Keratinocyte (primary cell): ENCODE results near the gene PIGW. TPM values are rescaled to one million over a fixed set of nuclear protein-coding genes. Genes with fewer than 3 reads are reported as not detected.
A peak's percentile ranks its signal among the peaks of the same experiment; 100 is the strongest.

ENCODE experiments used
- DNase-seq: peaks from one replicate; pipeline ENCODE4 v3.0.0-alpha.2; 2011; ENCODE audit warnings: low read depth, missing footprints, low spot score
- FAIRE-seq: peaks from 2 replicates; lab custom pipeline; 2011; peaks lifted over from hg19 to GRCh38; lab: Jason Lieb, UNC
- H2AFZ ChIP-seq: 2 replicates; pipeline ENCODE4 v1.6.0; 2012; ENCODE audit warnings: low read length, control low read depth, inconsistent platforms; ENCODE audit not compliant: control insufficient read depth
- H3K27ac ChIP-seq: 2 replicates; pipeline ENCODE4 v1.5.1; 2011; ENCODE audit warnings: low read length; ENCODE audit not compliant: control insufficient read depth, insufficient read depth
- H3K27me3 ChIP-seq: 3 replicates; pipeline ENCODE4 v1.6.0; 2011; ENCODE audit warnings: low read length; ENCODE audit not compliant: control insufficient read depth, insufficient read depth; ENCODE audit errors: extremely low read depth
- H3K36me3 ChIP-seq, 2 experiments: 2 replicates in 1 of 2; 3 replicates in 1 of 2; pipeline ENCODE4 v1.5.1; 2011; ENCODE audit warnings: low read length in 2 of 2, mild to moderate bottlenecking in 1 of 2; ENCODE audit not compliant: control insufficient read depth in 2 of 2, insufficient read depth in 2 of 2; ENCODE audit errors: extremely low read depth in 1 of 2
- H3K4me1 ChIP-seq: 3 replicates; pipeline ENCODE4 v1.5.1; 2011; ENCODE audit warnings: low read length; ENCODE audit not compliant: control insufficient read depth, insufficient read depth; ENCODE audit errors: extremely low read depth
- H3K4me2 ChIP-seq: 3 replicates; pipeline ENCODE4 v1.6.0; 2011; ENCODE audit warnings: low read depth, low read length; ENCODE audit not compliant: control insufficient read depth, insufficient read depth; ENCODE audit errors: extremely low read depth
- H3K4me3 ChIP-seq, 3 experiments: fragments of 200-600 bp in 1 of 3; sonication (generic) in 1 of 3; 2 replicates in 2 of 3; 3 replicates in 1 of 3; pipeline ENCODE4 v1.5.1; 2011 to 2016; ENCODE audit warnings: low read length in 3 of 3, mild to moderate bottlenecking in 3 of 3, control low read depth in 2 of 3, inconsistent platforms in 1 of 3, low read depth in 1 of 3, mixed read lengths in 1 of 3, mixed run types in 1 of 3, moderate library complexity in 1 of 3; ENCODE audit not compliant: control insufficient read depth in 2 of 3, insufficient read depth in 2 of 3; ENCODE audit errors: extremely low read depth in 1 of 3
- H3K79me2 ChIP-seq: 2 replicates; pipeline ENCODE4 v1.6.0; 2012; ENCODE audit warnings: low read length; ENCODE audit not compliant: control insufficient read depth, insufficient read depth
- H3K9ac ChIP-seq: 3 replicates; pipeline ENCODE4 v1.6.0; 2011; ENCODE audit warnings: low read length; ENCODE audit not compliant: control insufficient read depth, insufficient read depth; ENCODE audit errors: extremely low read depth
- H3K9me1 ChIP-seq: 3 replicates; pipeline ENCODE4 v1.6.0; 2011; ENCODE audit warnings: low read length; ENCODE audit not compliant: control insufficient read depth, insufficient read depth; ENCODE audit errors: extremely low read depth
- H3K9me3 ChIP-seq: 2 replicates; pipeline ENCODE4 v1.5.1; 2012; ENCODE audit warnings: low read depth, low read length; ENCODE audit not compliant: control insufficient read depth
- H4K20me1 ChIP-seq: 3 replicates; pipeline ENCODE4 v1.6.0; 2011; ENCODE audit warnings: low read length; ENCODE audit not compliant: control insufficient read depth, insufficient read depth; ENCODE audit errors: extremely low read depth
- CTCF ChIP-seq, 3 experiments: IDR thresholded peaks in 1 of 3; conservative IDR thresholded peaks in 1 of 3; optimal IDR thresholded peaks in 1 of 3; 2 replicates in 2 of 3; 3 replicates in 1 of 3; pipeline versions ENCODE3 to v1.5.1; 2011; ENCODE audit warnings: low read length in 3 of 3, mild to moderate bottlenecking in 3 of 3, moderate library complexity in 2 of 3, control low read depth in 1 of 3, inconsistent platforms in 1 of 3; ENCODE audit not compliant: insufficient read depth in 2 of 3; ENCODE audit errors: extremely low read depth in 1 of 3
- EZH2 ChIP-seq: IDR thresholded peaks from one replicate; pipeline ENCODE4 v1.6.1; 2012; ENCODE audit warnings: inconsistent platforms, mild to moderate bottlenecking, low read length, moderate library complexity
- dilution Hi-C: fragments of 300-500 bp; cut with MboI; formaldehyde crosslinking; loops from one replicate; pipeline ENCODE4 v1.7.0; 2020; ENCODE audit warnings: low sequenced_read_pairs; ENCODE audit not compliant: extremely low pct_ligation_motif_present
- polyA plus RNA-seq, 5 experiments: library from polyadenylated mRNA; depleted of rRNA in 3 of 5; stranded (reverse) in 3 of 5; stranded (forward) in 1 of 5; unstranded in 1 of 5; fragments of >200 nt; gene quantifications; 1 replicate in 1 of 5; 2 replicates in 3 of 5; 3 replicates in 1 of 5; pipeline versions ENCODE4 v1.2.1 to v1.2.3, GENCODE V29; 2011 to 2012; ENCODE audit warnings: missing spikeins in 2 of 5, low read depth in 1 of 5, low replicate concordance in 1 of 5

Gene PIGW
- polyA plus RNA-seq, 1 donor (not counting 4 experiments of a cell fraction or from before 2014, with no cell fraction given), result 9.8 TPM

GRCh38 chr17:36525113-36525512 lies 9.7 kb upstream of the PIGW start:
- H3K79me2 ChIP-seq, result peaks cover 18% of the 10 kb centered on the region
- no peak overlapping the region for H3K4me3 ChIP-seq
- no peak overlapping the region for H3K9ac ChIP-seq
- TF ChIP-seq EZH2, result no peak
- H3K36me3 ChIP-seq, result peaks cover 12 to 42% of the 10 kb centered on the region in 2 experiments
- no peak overlapping the region for H2AFZ ChIP-seq
- dilution Hi-C loops, result no loop called here
- H3K9me3 ChIP-seq, result no peaks in the 10 kb centered on the region
- peak overlapping the region; percentile 18 for H3K4me2 ChIP-seq
- H3K9me1 ChIP-seq, result peaks cover 4% of the 10 kb centered on the region
- H3K4me1 ChIP-seq, result peaks cover 36% of the 10 kb centered on the region
- peak overlapping the region; percentile 61 for H3K27ac ChIP-seq
- FAIRE-seq, result no peak
- no peaks in the 10 kb centered on the region for H4K20me1 ChIP-seq
- no peaks in the 10 kb centered on the region for H3K27me3 ChIP-seq
- no peak for DNase-seq

GRCh38 chr17:36525888-36526287 lies 8.9 kb upstream of the PIGW start:
- Histone ChIP-seq H3K79me2 (peaks cover 18% of the 10 kb centered on the region), H3K4me1 (peaks cover 36% of the 10 kb centered on the region), H3K9me1 (peaks cover 4% of the 10 kb centered on the region), H3K36me3 (peaks cover 10 to 42% of the 10 kb centered on the region in 2 experiments), H3K9me3 (no peaks in the 10 kb centered on the region), H4K20me1 (no peaks in the 10 kb centered on the region), H3K27me3 (no peaks in the 10 kb centered on the region), H3K27ac (no peak overlapping the region), H2AFZ (no peak overlapping the region), H3K9ac (no peak overlapping the region), H3K4me3 (no peak overlapping the region), H3K4me2 (no peak overlapping the region)
- dilution Hi-C loops, result no loop called here
- DNase-seq, result no peak
- no peak for FAIRE-seq
- TF ChIP-seq CTCF (optimal IDR thresholded peaks at IDR 0.05 in 1 of 3, IDR thresholded peaks at IDR 0.05 in 1 of 3, conservative IDR thresholded peaks at IDR 0.05 in 1 of 3; ENCODE audit: extremely low read depth in 1 of 3, insufficient read depth in 2 of 3, low read length in 3 of 3) (no peak), EZH2 (no peak)
